HG03565 (cell line): ENCODE data around the gene SELENOV.

Source experiments
- ATAC-seq: cut with Tn5 transposase; IDR thresholded peaks from one replicate; pipeline ENCODE4 v1.9.1; 2021; ENCODE audit warnings: mild to moderate bottlenecking, moderate library complexity; ENCODE audit not compliant: unreplicated experiment

SELENOV gene

DNA sequence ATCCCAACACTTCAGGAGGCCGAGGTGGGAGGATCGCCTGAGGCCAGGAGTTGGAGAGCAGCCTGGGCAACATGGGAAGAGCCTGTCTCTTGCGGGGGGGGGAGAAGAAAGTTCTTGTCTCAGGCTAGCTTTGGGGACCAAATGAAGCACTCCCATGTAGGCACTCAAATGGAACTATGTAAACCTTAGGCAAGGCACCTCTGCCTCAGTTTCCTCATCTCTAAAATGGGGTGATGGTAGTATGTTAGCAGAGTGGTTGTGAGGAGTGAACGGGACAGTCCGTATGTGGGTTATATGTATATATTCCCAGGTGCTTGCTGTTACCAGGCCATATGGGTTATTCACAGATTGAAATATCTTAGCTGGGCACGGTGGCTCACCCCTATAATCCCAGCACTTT lies 22.7 kb upstream of the SELENOV start:
- no peak for ATAC-seq

- no peak for ATAC-seq
These were observed 22.2 kb upstream of the SELENOV start for GRCh38 chr19:39492788-39493187.

GRCh38 chr19:39494661-39495060 lies 20.3 kb upstream of the SELENOV start:
- ATAC-seq: no peak

DNA sequence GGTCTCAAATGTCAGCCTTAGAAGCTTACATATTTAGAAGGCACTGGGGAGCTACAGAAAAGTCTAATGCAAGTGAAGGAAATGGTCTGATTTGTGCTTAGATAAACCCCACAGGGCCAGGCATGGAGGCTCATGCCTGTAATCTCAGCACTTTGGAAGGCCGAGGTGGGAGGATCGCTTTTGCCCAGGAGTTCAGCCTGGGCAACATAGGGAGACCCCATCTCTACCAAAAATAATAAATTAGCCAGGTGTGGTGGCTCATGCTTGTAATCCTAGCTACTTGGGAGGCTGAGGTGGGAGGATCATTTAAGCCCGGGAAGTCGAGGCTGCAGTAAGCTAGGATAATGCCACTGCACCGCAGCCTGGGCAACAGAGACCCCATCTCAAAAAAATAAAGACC lies 18.9 kb upstream of the SELENOV start:
- ATAC-seq: no peak

DNA sequence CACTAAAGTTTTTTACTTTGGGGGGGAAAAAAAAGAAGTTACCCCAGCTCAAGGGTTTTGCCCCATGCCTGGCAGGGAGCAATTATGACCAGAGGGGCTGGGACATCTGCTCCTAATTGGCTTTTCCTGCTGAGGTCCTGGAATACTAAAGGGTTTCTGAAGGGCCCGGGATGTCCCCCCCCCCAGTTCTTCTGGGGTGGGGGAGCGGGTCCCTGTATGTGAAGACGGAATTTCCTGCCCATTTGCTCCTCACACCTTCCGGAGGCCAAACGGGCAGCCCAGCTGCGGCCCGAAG lies 17.3 kb upstream of the SELENOV start:
- ATAC-seq: no peak

GRCh38 chr19:39497996-39498797 lies 16.7 kb upstream of the SELENOV start:
- ATAC-seq: no peak

DNA sequence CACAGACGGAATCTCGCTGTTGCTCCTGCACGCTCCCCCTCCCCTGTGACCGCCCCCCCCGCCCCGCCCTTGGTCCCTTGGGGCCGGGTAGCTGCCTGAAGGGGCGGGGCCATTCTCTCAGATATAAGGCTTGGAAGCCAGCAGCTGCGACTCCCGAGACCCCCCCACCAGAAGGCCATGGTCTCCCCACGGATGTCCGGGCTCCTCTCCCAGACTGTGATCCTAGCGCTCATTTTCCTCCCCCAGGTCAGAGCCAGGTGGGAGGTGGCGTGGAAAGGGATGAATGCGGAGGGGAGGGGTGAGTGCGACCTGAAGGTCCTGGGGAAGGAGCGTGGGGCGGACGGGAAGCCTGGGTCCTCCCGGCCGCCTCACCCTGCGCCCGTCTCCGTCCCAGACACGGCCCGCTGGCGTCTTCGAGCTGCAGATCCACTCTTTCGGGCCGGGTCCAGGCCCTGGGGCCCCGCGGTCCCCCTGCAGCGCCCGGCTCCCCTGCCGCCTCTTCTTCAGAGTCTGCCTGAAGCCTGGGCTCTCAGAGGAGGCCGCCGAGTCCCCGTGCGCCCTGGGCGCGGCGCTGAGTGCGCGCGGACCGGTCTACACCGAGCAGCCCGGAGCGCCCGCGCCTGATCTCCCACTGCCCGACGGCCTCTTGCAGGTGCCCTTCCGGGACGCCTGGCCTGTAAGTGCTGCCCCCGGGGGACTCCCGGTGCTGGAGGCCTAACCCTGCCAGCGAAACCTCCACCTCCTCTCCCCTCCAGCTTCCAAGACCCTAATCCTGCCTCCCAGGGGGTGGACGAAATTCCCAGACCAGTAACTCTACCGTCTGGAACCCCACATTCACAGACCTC lies 15.9 kb upstream of the SELENOV start, which contains the start of gene DLL3:
Gene DLL3 (plus strand): TSS at position 150 of the 845 bp plus-strand sequence. CDS start 28 bp downstream, at position 178.
- no peak for ATAC-seq

DNA sequence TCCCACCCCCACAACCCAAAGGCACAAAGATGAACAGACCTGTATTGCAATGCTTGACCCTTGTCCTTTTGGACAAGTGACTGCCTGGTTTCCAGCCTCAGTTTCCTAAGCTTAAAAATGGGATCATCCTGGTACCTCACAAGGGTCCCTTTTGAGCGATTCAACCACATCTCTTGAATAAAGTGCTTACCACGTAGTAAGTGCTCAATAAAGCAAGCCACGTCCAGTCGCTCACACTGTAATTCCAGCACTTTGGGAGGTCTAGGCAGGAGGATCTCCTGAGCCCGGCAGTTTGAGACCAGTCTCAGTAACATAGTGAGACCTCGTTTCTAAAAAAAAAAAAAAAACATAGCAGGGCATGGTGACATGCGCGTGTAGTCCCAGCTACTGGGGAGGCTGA lies 15.0 kb upstream of the SELENOV start:
- ATAC-seq: no peak

GRCh38 chr19:39500543-39500942 lies 14.4 kb upstream of the SELENOV start:
- no peak for ATAC-seq

DNA sequence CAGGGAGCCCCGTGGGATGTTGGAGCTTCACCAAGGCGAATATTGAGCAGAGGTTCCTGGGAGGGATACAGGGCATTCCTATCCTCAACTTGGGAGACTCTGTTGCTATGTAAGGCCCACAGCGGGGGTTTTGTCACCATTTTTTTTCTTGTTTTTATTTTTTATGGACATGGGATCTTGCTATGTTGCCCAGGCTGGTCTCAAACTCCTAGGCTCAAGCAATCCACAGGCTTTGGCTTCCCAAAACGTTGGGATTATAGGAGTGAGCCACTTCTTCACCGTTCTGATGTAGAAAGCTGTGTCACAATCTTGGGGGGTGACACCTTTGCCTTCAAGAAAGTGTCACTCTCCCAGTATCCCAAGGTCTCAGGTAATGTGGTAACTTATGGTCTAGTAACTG lies 13.6 kb upstream of the SELENOV start:
- ATAC-seq: no peak

DNA sequence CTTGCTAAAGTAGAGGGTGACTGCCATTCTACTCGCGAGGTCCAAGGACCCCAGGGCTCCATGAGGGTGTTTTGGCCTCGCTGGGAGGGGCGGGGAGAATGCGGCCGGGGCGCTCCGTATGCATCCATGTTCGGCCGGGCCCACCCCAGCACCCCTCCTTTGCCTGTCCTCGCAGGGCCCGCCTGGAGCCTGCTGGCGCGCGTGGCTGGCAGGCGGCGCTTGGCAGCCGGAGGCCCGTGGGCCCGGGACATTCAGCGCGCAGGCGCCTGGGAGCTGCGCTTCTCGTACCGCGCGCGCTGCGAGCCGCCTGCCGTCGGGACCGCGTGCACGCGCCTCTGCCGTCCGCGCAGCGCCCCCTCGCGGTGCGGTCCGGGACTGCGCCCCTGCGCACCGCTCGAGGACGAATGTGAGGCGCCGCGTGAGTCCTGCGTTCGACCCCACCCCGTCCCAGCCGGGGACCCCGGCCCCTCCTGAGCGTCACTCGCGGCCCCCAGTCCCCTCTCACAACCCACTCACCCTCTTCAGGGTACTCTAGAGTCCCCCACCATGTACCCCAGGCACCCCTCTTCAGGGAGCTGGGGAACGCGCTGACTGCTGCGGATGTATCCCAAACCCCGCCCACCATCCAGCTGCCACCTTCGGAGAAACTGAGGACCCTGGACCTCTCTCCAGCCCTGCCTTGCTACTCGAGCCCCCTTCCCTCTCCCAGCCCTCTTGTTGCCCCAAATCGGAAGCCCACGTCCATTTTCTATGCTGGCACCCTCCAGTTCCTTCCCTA lies 12.1 kb upstream of the SELENOV start:
- ATAC-seq: no peak

- no peak for ATAC-seq
These were observed 8.4 kb upstream of the SELENOV start for GRCh38 chr19:39506598-39506943.

- ATAC-seq: no peak
These were observed 7.8 kb upstream of the SELENOV start for GRCh38 chr19:39506944-39507714.

DNA sequence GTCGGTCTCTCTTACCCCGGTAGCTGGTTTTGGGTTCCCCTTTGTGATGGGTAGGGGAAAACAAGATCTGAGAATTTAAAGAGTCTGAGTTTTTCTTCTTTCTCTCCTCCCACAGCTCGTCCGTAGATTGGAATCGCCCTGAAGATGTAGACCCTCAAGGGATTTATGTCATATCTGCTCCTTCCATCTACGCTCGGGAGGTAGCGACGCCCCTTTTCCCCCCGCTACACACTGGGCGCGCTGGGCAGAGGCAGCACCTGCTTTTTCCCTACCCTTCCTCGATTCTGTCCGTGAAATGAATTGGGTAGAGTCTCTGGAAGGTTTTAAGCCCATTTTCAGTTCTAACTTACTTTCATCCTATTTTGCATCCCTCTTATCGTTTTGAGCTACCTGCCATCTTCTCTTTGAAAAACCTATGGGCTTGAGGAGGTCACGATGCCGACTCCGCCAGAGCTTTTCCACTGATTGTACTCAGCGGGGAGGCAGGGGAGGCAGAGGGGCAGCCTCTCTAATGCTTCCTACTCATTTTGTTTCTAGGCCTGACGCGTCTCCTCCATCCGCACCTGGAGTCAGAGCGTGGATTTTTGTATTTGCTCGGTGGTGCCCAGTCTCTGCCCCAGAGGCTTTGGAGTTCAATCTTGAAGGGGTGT lies 7.1 kb upstream of the SELENOV start:
- no peak for ATAC-seq

DNA sequence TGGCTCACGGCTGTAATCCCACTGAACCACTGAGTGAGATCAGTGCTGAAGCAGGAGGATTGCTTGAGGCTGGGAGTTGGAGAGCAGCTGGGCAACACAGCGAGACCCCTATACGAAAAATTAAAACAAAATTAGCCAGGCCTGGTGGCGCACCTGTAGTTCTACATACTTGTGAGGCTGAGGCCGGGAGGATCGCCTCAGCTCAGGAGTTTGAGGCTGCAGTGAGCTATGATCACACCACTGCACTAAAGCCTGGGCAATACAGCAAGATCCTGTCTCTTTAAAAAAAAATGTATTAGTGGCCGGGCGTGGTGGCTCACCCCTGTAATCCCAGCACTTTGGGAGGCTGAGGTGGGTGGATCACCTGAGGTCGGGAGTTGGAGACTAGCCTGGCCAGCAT lies 6.3 kb upstream of the SELENOV start:
- no peak for ATAC-seq

DNA sequence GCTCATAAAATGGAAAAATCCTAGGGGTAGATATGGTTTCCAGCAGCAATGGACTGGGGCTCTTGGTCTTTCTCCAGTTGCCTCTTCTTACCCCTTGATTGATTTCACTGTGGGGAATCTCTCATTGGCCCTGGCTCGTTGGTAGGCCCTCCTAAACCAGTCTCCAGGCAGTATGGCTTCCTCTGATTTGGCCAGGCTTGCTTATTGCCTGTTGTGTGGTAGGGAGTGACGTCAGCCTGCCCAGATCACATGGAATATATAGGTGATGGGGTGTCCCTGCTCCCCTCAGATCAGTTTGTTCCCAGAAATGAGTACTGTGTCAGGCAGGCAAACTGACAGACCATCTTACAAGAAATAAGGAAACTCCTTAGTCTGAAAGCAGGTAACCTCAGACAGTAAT lies 5.7 kb upstream of the SELENOV start:
- ATAC-seq: no peak

GRCh38 chr19:39512988-39513387 lies 2.0 kb upstream of the SELENOV start:
- ATAC-seq: no peak

GRCh38 chr19:39515551-39516191 lies 732 bp downstream of the SELENOV start:
- ATAC-seq: no peak

DNA sequence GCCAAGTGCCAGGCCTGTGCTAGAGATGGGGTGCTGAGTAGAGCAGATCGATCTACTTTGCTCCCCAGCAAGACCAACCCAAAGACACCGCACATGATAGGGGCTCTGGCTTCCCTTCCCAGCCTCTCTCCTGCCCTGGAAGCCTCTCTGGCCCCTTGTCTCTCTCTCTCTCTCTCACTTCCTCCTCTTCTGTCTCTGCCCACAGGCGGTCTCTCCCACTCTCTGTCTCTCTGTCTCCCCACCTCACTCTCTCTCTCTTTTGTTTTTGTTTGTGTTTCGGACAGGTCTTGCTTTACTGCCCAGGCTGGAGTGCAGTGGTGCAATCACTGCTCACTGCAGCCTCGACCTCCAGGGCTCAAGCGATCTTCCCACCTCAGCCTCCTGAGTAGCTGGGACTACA lies 1.3 kb downstream of the SELENOV start:
- no peak for ATAC-seq

DNA sequence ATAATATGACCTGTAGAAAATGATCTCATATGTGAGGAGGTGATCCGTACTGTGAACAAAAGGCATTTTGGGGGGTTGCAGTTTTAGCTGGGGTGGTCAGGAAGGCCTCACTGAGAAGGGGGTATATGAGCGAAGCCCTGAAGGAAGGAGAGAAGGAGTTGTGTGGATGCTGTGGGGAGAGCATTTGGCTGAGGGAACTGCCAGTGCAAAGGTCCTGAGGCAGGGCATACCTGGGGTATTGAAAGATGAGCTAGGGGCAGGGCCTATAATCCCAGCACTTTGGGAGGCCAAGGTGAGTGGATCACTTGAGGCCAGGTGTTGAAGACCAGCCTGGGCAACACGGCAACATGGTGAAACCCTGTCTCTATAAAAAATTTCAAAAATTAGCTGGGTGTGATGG lies 2.5 kb downstream of the SELENOV start:
- ATAC-seq: no peak
